Prostate gland (tissue), 2 donors: ENCODE measurements around the gene LST1. TPM values are rescaled to one million over a fixed set of nuclear protein-coding genes. Genes with fewer than 3 reads are reported as not detected.
A peak's percentile ranks its signal among the peaks of the same experiment; 100 is the strongest.

Experiments used
- DNase-seq: peaks from one replicate; pipeline ENCODE4 v3.0.0-alpha.2; 2019; ENCODE audit warnings: low spot score
- H3K27ac ChIP-seq, 2 donors: fragments of 200-600 bp; sonication (generic); 2 replicates each; pipeline ENCODE4 v1.5.1; 2017 to 2019
- H3K27me3 ChIP-seq: fragments of 200-600 bp; sonication (generic); replicated peaks from 2 replicates; pipeline ENCODE4 v1.5.1; 2019; ENCODE audit not compliant: insufficient read depth
- H3K36me3 ChIP-seq, 2 donors: fragments of 200-600 bp; sonication (generic); 1 replicate in 1 of 2; 2 replicates in 1 of 2; pipeline versions ENCODE4 v1.5.1 to v1.8.1; 2017 to 2019
- H3K4me1 ChIP-seq: fragments of 200-600 bp; sonication (generic); replicated peaks from 2 replicates; pipeline ENCODE4 v1.5.1; 2019
- H3K4me3 ChIP-seq, 2 donors: fragments of 200-600 bp; sonication (generic); 2 replicates each; pipeline ENCODE4 v1.5.1; 2017 to 2019
- H3K9me3 ChIP-seq: fragments of 200-600 bp; sonication (generic); 2 replicates; pipeline ENCODE4 v1.5.1; 2017
- POLR2A ChIP-seq: fragments of 450-650 bp; IDR thresholded peaks from one replicate; pipeline ENCODE4 v1.6.1; 2016; ENCODE audit warnings: antibody characterized with exemption, mild to moderate bottlenecking
- POLR2AphosphoS5 ChIP-seq: sonication (generic); formaldehyde crosslinking; IDR thresholded peaks from one replicate; pipeline ENCODE4 v1.6.1; 2017; ENCODE audit warnings: antibody characterized with exemption
- WGBS: methylation state at CpG from one replicate; pipeline ENCODE4 v1.1.5; 2018; 5-methylcytosine and 5-hydroxymethylcytosine counted together
- intact Hi-C: fragments of 100-400 bp; cut with DNase I; formaldehyde crosslinking; loops from one replicate; pipeline ENCODE4 v1.14.2; 2022
- total RNA-seq, 2 donors: library from RNA; depleted of rRNA; stranded (reverse); fragments of >200 nt; gene quantifications; one replicate each; pipeline ENCODE4 v1.1.0, GENCODE V29; 2016
- TF ChIP-seq, protein P1 (sequence below), 4 experiments: fragments of 200-600 bp in 2 of 4; fragments of 450-650 bp in 2 of 4; sonication (generic) in 2 of 4; IDR thresholded peaks; 1 replicate in 3 of 4; 2 replicates in 1 of 4; pipeline ENCODE4 v1.5.1; 2016 to 2019; ENCODE audit warnings: antibody characterized with exemption in 4 of 4, mild to moderate bottlenecking in 2 of 4, moderate library complexity in 2 of 4

LST1 gene
- total RNA-seq, 2 donors from 2014 or later, result 3.1 TPM; not detected in 1

DNA sequence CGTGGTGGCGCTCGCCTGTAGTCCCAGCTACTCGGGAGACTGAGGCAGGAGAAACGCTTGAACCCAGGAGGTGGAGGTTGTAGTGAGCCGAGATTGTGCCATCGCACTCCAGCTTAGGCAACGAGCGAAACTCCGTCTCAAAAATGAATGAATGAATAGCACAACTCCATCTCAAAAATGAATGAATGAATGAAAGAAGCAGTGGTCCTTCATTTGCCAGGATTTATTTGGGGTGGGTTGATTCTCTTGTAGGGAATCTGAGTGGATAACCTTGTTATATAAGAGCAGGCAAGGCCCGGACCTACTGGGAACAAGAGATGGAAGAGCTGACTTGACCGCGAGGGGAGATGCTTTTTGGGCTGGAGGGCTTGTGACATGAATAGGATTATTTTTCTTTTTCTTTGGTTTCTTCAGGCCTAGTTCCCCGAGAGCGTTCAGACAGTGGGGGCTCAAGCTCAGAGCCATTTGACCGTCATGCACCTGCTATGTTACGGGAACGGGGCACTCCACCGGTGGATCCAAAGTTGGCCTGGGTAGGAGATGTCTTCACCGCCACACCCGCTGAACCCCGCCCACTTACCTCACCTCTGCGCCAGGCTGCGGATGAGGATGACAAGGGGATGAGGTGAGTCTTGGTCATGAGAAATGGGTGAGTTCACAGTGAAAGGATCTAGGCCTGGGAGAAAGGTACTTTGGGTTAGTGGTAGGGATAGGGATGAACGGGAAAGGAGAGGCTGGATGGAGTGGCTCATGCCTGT lies 44.3 kb downstream of the LST1 start:
- no peak for DNase-seq
- no peak overlapping the region for H3K27ac ChIP-seq
- intact Hi-C loops, result no loop called here
- peaks cover 53 to 57% of the 10 kb centered on the region in 2 donors for H3K36me3 ChIP-seq
- no peaks in the 10 kb centered on the region for H3K9me3 ChIP-seq
- TF ChIP-seq, protein P1, sequence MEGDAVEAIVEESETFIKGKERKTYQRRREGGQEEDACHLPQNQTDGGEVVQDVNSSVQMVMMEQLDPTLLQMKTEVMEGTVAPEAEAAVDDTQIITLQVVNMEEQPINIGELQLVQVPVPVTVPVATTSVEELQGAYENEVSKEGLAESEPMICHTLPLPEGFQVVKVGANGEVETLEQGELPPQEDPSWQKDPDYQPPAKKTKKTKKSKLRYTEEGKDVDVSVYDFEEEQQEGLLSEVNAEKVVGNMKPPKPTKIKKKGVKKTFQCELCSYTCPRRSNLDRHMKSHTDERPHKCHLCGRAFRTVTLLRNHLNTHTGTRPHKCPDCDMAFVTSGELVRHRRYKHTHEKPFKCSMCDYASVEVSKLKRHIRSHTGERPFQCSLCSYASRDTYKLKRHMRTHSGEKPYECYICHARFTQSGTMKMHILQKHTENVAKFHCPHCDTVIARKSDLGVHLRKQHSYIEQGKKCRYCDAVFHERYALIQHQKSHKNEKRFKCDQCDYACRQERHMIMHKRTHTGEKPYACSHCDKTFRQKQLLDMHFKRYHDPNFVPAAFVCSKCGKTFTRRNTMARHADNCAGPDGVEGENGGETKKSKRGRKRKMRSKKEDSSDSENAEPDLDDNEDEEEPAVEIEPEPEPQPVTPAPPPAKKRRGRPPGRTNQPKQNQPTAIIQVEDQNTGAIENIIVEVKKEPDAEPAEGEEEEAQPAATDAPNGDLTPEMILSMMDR (IDR thresholded peaks at IDR 0.05), result no peak
- TF ChIP-seq POLR2AphosphoS5, result no peak
- no peak for TF ChIP-seq POLR2A
- WGBS, result 90% methylated on average over 25 of the region's 25 CpGs
- no peak overlapping the region for H3K4me3 ChIP-seq
- no peaks in the 10 kb centered on the region for H3K27me3 ChIP-seq
- no peaks in the 10 kb centered on the region for H3K4me1 ChIP-seq

DNA sequence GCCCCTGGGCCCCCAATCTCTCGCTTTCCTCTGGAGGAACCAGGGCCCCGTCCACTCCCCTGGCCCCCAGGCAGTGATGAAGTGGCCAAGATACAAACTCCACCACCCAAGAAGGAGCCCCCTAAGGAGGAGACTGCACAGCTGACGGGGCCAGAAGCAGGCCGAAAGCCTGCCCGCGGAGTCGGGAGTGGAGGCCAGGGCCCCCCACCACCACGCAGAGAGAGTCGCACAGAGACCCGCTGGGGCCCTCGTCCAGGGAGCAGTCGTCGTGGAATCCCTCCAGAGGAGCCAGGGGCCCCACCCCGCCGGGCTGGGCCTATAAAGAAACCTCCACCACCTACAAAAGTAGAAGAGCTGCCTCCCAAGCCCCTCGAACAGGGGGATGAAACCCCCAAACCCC lies 45.1 kb downstream of the LST1 start:
- DNase-seq, result no peak
- intact Hi-C loops, result no loop called here
- Histone ChIP-seq H3K4me3 (no peak overlapping the region), H3K36me3 (peaks cover 48 to 57% of the 10 kb centered on the region in 2 donors), H3K27ac (no peak overlapping the region), H3K27me3 (no peaks in the 10 kb centered on the region), H3K9me3 (no peaks in the 10 kb centered on the region), H3K4me1 (no peaks in the 10 kb centered on the region)
- WGBS, result 77% methylated on average over 16 of the region's 16 CpGs
- no peak for TF ChIP-seq POLR2A
- TF ChIP-seq POLR2AphosphoS5, result no peak

DNA sequence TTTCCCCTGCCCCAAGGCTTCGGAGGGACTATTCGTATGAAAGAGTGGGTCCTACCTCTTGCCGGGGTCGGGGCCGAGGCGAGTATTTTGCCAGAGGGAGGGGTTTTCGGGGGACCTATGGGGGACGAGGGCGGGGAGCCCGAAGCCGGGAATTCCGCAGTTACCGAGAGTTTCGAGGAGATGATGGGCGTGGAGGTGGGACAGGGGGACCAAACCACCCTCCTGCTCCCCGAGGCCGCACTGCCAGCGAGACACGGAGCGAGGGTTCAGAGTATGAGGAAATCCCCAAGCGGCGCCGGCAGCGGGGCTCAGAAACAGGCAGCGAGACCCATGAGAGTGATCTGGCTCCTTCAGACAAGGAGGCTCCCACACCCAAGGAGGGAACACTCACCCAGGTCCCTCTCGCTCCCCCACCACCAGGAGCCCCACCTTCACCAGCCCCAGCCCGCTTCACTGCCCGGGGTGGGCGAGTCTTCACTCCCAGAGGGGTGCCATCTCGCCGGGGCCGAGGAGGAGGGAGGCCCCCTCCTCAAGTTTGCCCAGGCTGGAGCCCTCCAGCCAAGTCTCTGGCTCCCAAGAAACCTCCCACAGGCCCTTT lies 45.7 kb downstream of the LST1 start:
- H3K9me3 ChIP-seq, result no peaks in the 10 kb centered on the region
- H3K27ac ChIP-seq, result peak overlapping the region in 1 of 2 donors; percentile 32
- DNase-seq, result no peak
- H3K4me1 ChIP-seq, result no peaks in the 10 kb centered on the region
- no peak overlapping the region for H3K4me3 ChIP-seq
- no peaks in the 10 kb centered on the region for H3K27me3 ChIP-seq
- TF ChIP-seq POLR2A, result no peak
- TF ChIP-seq, protein P1 (IDR thresholded peaks at IDR 0.05), result no peak
- no peak for TF ChIP-seq POLR2AphosphoS5
- 83% methylated on average over 29 of the region's 32 CpGs for WGBS
- intact Hi-C loops, result no loop called here
- peaks cover 49 to 56% of the 10 kb centered on the region in 2 donors for H3K36me3 ChIP-seq

DNA sequence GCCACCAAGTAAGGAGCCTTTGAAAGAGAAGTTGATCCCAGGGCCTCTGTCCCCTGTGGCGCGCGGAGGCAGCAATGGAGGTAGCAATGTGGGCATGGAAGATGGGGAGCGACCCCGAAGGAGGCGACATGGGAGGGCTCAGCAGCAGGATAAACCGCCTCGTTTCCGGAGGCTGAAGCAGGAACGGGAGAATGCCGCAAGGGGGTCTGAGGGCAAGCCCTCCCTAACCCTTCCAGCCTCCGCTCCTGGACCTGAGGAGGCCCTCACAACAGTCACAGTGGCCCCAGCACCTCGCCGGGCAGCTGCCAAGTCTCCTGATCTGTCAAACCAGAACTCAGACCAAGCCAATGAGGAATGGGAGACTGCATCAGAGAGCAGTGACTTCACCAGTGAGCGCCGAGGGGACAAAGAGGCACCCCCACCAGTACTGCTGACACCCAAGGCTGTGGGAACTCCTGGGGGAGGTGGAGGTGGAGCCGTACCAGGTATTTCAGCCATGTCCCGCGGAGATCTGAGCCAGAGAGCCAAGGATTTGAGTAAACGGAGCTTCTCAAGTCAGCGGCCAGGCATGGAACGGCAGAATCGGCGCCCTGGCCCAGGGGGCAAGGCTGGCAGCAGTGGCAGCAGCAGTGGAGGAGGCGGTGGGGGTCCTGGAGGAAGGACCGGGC lies 46.3 kb downstream of the LST1 start:
- Histone ChIP-seq H3K36me3 (peaks cover 43 to 54% of the 10 kb centered on the region in 2 donors), H3K9me3 (no peaks in the 10 kb centered on the region), H3K4me3 (no peak overlapping the region), H3K27me3 (no peaks in the 10 kb centered on the region), H3K27ac (peak overlapping the region in 1 of 2 donors; percentile 32), H3K4me1 (no peaks in the 10 kb centered on the region)
- intact Hi-C loops, result no loop called here
- TF ChIP-seq POLR2A (no peak), POLR2AphosphoS5 (no peak)
- TF ChIP-seq, protein P1 (IDR thresholded peaks at IDR 0.05), result no peak
- WGBS, result 81% methylated on average over 26 of the region's 26 CpGs
- DNase-seq, result no peak

DNA sequence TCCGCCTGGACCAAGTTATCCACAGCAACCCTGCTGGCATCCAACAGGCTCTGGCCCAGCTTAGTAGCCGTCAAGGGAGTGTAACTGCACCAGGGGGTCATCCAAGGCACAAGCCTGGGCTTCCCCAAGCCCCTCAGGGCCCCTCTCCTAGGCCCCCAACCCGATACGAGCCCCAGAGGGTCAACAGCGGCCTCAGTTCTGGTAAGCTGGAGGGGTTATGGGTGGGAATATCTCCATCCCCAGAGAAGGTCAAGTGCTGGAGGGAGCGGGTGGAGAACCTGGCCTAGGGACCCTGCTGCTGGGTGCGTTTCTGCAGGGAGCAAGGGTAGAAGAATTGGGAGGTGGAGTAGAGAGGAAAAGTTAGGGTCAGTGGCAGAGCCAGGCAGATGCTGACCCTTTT lies 47.4 kb downstream of the LST1 start:
- H3K36me3 ChIP-seq, result peaks cover 33 to 44% of the 10 kb centered on the region in 2 donors
- WGBS, result 84% methylated on average over 7 of the region's 7 CpGs
- intact Hi-C loops, result no loop called here
- DNase-seq, result no peak
- TF ChIP-seq POLR2AphosphoS5 (no peak), POLR2A (no peak)
- TF ChIP-seq, protein P1 (IDR thresholded peaks at IDR 0.05), result no peak
- H3K27ac ChIP-seq, result peak overlapping the region in 1 of 2 donors; percentile 32
- H3K9me3 ChIP-seq, result no peaks in the 10 kb centered on the region
- no peak overlapping the region for H3K4me3 ChIP-seq
- no peaks in the 10 kb centered on the region for H3K27me3 ChIP-seq
- H3K4me1 ChIP-seq, result no peaks in the 10 kb centered on the region
